Esophagus (tissue), 2 donors: Measurements from ENCODE around the gene SELENOI. TPM values are rescaled to one million over a fixed set of nuclear protein-coding genes. Genes with fewer than 3 reads are reported as not detected.
"Not testable (repeated sequence)": the region's sequence is repeated elsewhere in the genome, so short reads cannot be mapped to it uniquely, and the experiment has no call there.

Experiments
- H3K27ac ChIP-seq, 2 donors: one replicate each; pipeline ENCODE4 v1.5.1; 2013; ENCODE audit warnings: low read depth in 2 of 2, mild to moderate bottlenecking in 2 of 2, inconsistent platforms in 1 of 2, low read length in 1 of 2, moderate library complexity in 1 of 2
- H3K27me3 ChIP-seq, 2 donors: one replicate each; pipeline ENCODE4 v1.6.1; 2013; ENCODE audit warnings: low read length in 2 of 2, control low read depth in 1 of 2, mild to moderate bottlenecking in 1 of 2; ENCODE audit not compliant: insufficient read depth in 2 of 2, control insufficient read depth in 1 of 2
- H3K36me3 ChIP-seq, 2 donors: one replicate each; pipeline ENCODE4 v1.6.1; 2013; ENCODE audit warnings: low read length in 1 of 2; ENCODE audit not compliant: control insufficient read depth in 2 of 2, insufficient read depth in 2 of 2
- H3K4me1 ChIP-seq, 2 donors: one replicate each; pipeline ENCODE4 v1.6.1; 2013; ENCODE audit warnings: low read length in 1 of 2; ENCODE audit not compliant: control insufficient read depth in 2 of 2, insufficient read depth in 2 of 2
- H3K4me3 ChIP-seq, 2 donors: one replicate each; pipeline ENCODE4 v1.5.1; 2013; ENCODE audit warnings: low read length in 2 of 2, mild to moderate bottlenecking in 2 of 2, low read depth in 1 of 2, moderate library complexity in 1 of 2
- H3K9me3 ChIP-seq, 2 donors: one replicate each; pipeline ENCODE4 v1.6.1; 2013; ENCODE audit warnings: mild to moderate bottlenecking in 2 of 2, low read depth in 1 of 2, low read length in 1 of 2, moderate library complexity in 1 of 2; ENCODE audit not compliant: control insufficient read depth in 2 of 2, insufficient read depth in 1 of 2
- WGBS, 2 donors: extraction: QIAGEN DNeasy Blood & Tissue Kit; methylation state at CpG; one replicate each; pipeline ENCODE4 v1.1.7; 2013; 5-methylcytosine and 5-hydroxymethylcytosine counted together
- polyA plus RNA-seq, 2 donors: library from polyadenylated mRNA; stranded (reverse); fragments of 200-250 nt; gene quantifications; one replicate each; pipeline ENCODE4 v1.2.3, GENCODE V29; 2013
- donor health status: healthy with polysubstance abuse.
- donor health status: Bipolar disorder and iron deficiency.

Gene SELENOI
- polyA plus RNA-seq = 1 to 10 TPM; 3.9 to 6.8 TPM

- Histone ChIP-seq H3K4me1 (no peaks in the 10 kb centered on the region), H3K9me3 (no peaks in the 10 kb centered on the region), H3K27me3 (no peaks in the 10 kb centered on the region), H3K27ac (peak within 1 kb of the TSS; percentile 95 to 97), H3K4me3 (peak within 1 kb of the TSS; percentile 87 to 89), H3K36me3 (no peaks in the 10 kb centered on the region)
- WGBS, 2 donors = 0% methylated on average over 80 of the region's 80 CpGs
Observed at GRCh38 chr2:26345545-26346453, at the start of gene SELENOI. SELENOI (plus strand) TSS chr2:26346143; CDS start chr2:26346233, 90 bp downstream.

GRCh38 chr2:26297061-26297460 lies 48.9 kb upstream of the SELENOI start:
- no peaks in the 10 kb centered on the region for H3K27me3 ChIP-seq
- WGBS, 2 donors = 86 to 93% methylated on average over 3 of the region's 3 CpGs

GRCh38 chr2:26298286-26298637 lies 47.7 kb upstream of the SELENOI start:
- Histone ChIP-seq H3K4me1 (peaks cover 0 to 12% of the 10 kb centered on the region in 2 donors), H3K36me3 (no peaks in the 10 kb centered on the region), H3K9me3 (no peaks in the 10 kb centered on the region), H3K27ac (peak overlapping the region; percentile 96), H3K27me3 (no peaks in the 10 kb centered on the region), H3K4me3 (peak overlapping the region; percentile 57 to 60)
- WGBS, 2 donors = 35 to 52% methylated on average over 17 of the region's 17 CpGs

More at GRCh38 chr2:26297061-26297460, 48.9 kb upstream of the SELENOI start:
- no peak overlapping the region for H3K27ac ChIP-seq
- no peaks in the 10 kb centered on the region for H3K36me3 ChIP-seq
- no peaks in the 10 kb centered on the region for H3K9me3 ChIP-seq
- H3K4me3 ChIP-seq = no peak overlapping the region
- peaks cover 0 to 7% of the 10 kb centered on the region in 2 donors for H3K4me1 ChIP-seq

- Histone ChIP-seq H3K4me1 (peaks cover 0 to 14% of the 10 kb centered on the region in 2 donors), H3K36me3 (no peaks in the 10 kb centered on the region), H3K27ac (peak overlapping the region; percentile 96), H3K27me3 (no peaks in the 10 kb centered on the region), H3K4me3 (peak overlapping the region; percentile 57 to 60), H3K9me3 (no peaks in the 10 kb centered on the region)
- WGBS, 2 donors = 6 to 7% methylated on average over 30 of the region's 30 CpGs
Observed at GRCh38 chr2:26298638-26299393, 47.1 kb upstream of the SELENOI start.

- no peaks in the 10 kb centered on the region for H3K36me3 ChIP-seq
- peaks cover 0 to 14% of the 10 kb centered on the region in 2 donors for H3K4me1 ChIP-seq
- H3K27ac ChIP-seq = peak overlapping the region; percentile 96
- 2% methylated on average over 9 of the region's 9 CpGs for WGBS, 2 donors
- H3K9me3 ChIP-seq = no peaks in the 10 kb centered on the region
- H3K27me3 ChIP-seq = no peaks in the 10 kb centered on the region
- H3K4me3 ChIP-seq = peak overlapping the region; percentile 57 to 60
Observed at GRCh38 chr2:26299471-26300101, 46.4 kb upstream of the SELENOI start.

- H3K27me3 ChIP-seq = no peaks in the 10 kb centered on the region
- peak overlapping the region; percentile 91 to 96 for H3K27ac ChIP-seq
- 28 to 30% methylated on average over 22 of the region's 22 CpGs for WGBS, 2 donors
- H3K9me3 ChIP-seq = no peaks in the 10 kb centered on the region
- H3K4me1 ChIP-seq = peaks cover 0 to 14% of the 10 kb centered on the region in 2 donors
- H3K4me3 ChIP-seq = peak overlapping the region in 1 of 2 donors; percentile 57
- no peaks in the 10 kb centered on the region for H3K36me3 ChIP-seq
Observed at GRCh38 chr2:26300234-26300925, 45.6 kb upstream of the SELENOI start.

GRCh38 chr2:26302846-26303245 lies 43.1 kb upstream of the SELENOI start:
- H3K27me3 ChIP-seq = no peaks in the 10 kb centered on the region
- no peaks in the 10 kb centered on the region for H3K36me3 ChIP-seq
- peaks cover 0 to 14% of the 10 kb centered on the region in 2 donors for H3K4me1 ChIP-seq
- no peaks in the 10 kb centered on the region for H3K9me3 ChIP-seq
- peak overlapping the region in 1 of 2 donors; percentile 20 for H3K27ac ChIP-seq
- H3K4me3 ChIP-seq = no peak overlapping the region
- 53 to 60% methylated on average over 6 of the region's 6 CpGs for WGBS, 2 donors

GRCh38 chr2:26305094-26305493 lies 40.8 kb upstream of the SELENOI start:
- not testable (repeated sequence) for H3K9me3 ChIP-seq, H3K4me1 ChIP-seq, H3K4me3 ChIP-seq, H3K27me3 ChIP-seq, H3K27ac ChIP-seq, H3K36me3 ChIP-seq
- WGBS, 2 donors = 46 to 58% methylated on average over 7 of the region's 7 CpGs

- Histone ChIP-seq H3K27ac (no peak overlapping the region), H3K9me3 (no peaks in the 10 kb centered on the region), H3K4me3 (no peak overlapping the region), H3K36me3 (no peaks in the 10 kb centered on the region), H3K27me3 (no peaks in the 10 kb centered on the region), H3K4me1 (peaks cover 0 to 7% of the 10 kb centered on the region in 2 donors)
- 50 to 57% methylated on average over 6 of the region's 6 CpGs for WGBS, 2 donors
Observed at GRCh38 chr2:26305540-26305939, 40.4 kb upstream of the SELENOI start.
